ENCODE data around the gene FBXL22. TPM values are rescaled to one million over a fixed set of nuclear protein-coding genes. Genes with fewer than 3 reads are reported as not detected.

Gene FBXL22
- total and polyA plus RNA-seq, 2 experiments from 2014 or later: 0.60 to 1.3 TPM

DNA sequence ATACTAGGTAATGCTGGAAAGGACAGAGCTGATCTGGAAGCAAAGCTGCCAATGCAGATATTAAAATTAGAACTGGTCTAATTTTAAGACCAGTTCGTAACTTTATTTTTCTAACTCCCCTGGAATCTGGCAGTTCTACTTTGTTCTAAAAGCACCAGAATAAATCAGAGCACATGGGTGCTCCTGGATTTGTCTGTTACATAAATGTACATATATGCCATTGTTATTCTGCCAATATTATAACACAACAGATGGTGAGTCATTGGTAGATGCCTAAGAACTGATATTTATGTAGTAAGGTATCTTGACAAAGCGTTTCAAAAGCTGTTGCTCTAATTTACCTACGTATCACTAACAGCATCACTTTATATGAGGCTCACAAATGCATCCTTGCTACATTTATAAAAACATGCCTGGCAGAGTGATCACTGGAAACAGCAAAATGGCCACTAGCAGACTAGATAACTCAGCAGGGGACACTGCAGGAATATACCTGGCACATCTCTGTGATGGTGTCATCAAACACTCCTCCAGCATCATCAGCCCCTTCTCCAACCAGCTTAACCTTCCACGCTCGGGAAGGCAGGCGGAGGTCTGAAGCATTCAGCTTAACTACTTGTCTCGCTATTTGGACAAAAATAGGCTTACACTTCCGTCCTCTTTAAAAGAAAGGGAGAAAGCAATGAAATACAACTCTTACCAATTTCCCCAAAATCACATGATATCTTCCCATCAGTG is 26.2 kb downstream of the FBXL22 start:
- no peak overlapping the region for H3K4me3 ChIP-seq
- no peaks in the 10 kb centered on the region for H3K9me2 ChIP-seq (replicated peaks; ENCODE audit: insufficient read depth)
- H3K27me3 ChIP-seq: no peaks in the 10 kb centered on the region
- no peak overlapping the region for H2AFZ ChIP-seq
- no peak overlapping the region for H3K27ac ChIP-seq
- H3K9me3 ChIP-seq (ENCODE audit: low read depth): no peaks in the 10 kb centered on the region
- TF ChIP-seq CTCF (IDR thresholded peaks at IDR 0.05; ENCODE audit: poor library complexity) (no peak), EZH2 (IDR thresholded peaks at IDR 0.05; ENCODE audit: borderline replicate concordance) (no peak), EZH2phosphoT487 (IDR thresholded peaks at IDR 0.05; ENCODE audit: low read depth, severe bottlenecking, unreplicated experiment) (no peak)
- H3K79me2 ChIP-seq: no peaks in the 10 kb centered on the region
- no peaks in the 10 kb centered on the region for H4K20me1 ChIP-seq (ENCODE audit: insufficient read depth, poor library complexity, severe bottlenecking)
- no peaks in the 10 kb centered on the region for H3K4me1 ChIP-seq (ENCODE audit: insufficient read depth)
- no peak for DNase-seq (ENCODE audit: low spot score)
- 97% methylated on average over 8 of the region's 8 CpGs for WGBS (ENCODE audit: low lambda C conversion rate, missing lambda C conversion rate)
- no peaks in the 10 kb centered on the region for H3K36me3 ChIP-seq (replicated peaks; ENCODE audit: insufficient read depth, low read depth)
- no peak overlapping the region for H3K4me2 ChIP-seq

GRCh38 chr15:63626955-63627354 is 29.8 kb downstream of the FBXL22 start:
- Histone ChIP-seq H2AFZ (no peak overlapping the region), H3K36me3 (replicated peaks; ENCODE audit: insufficient read depth, low read depth) (no peaks in the 10 kb centered on the region), H3K79me2 (no peaks in the 10 kb centered on the region), H4K20me1 (ENCODE audit: insufficient read depth, poor library complexity, severe bottlenecking) (no peaks in the 10 kb centered on the region), H3K9me2 (replicated peaks; ENCODE audit: insufficient read depth) (no peaks in the 10 kb centered on the region), H3K4me1 (ENCODE audit: insufficient read depth) (no peaks in the 10 kb centered on the region), H3K27ac (no peak overlapping the region), H3K4me2 (no peak overlapping the region), H3K9me3 (ENCODE audit: low read depth) (no peaks in the 10 kb centered on the region), H3K27me3 (no peaks in the 10 kb centered on the region), H3K4me3 (no peak overlapping the region)
- 96% methylated on average over 1 of the region's 1 CpG for WGBS (ENCODE audit: low lambda C conversion rate, missing lambda C conversion rate)
- no peak for DNase-seq (ENCODE audit: low spot score)
- no peak for TF ChIP-seq EZH2 (IDR thresholded peaks at IDR 0.05; ENCODE audit: borderline replicate concordance)
- no peak for TF ChIP-seq CTCF (IDR thresholded peaks at IDR 0.05; ENCODE audit: poor library complexity)
- no peak for TF ChIP-seq EZH2phosphoT487 (IDR thresholded peaks at IDR 0.05; ENCODE audit: low read depth, severe bottlenecking, unreplicated experiment)

- no peaks in the 10 kb centered on the region for H3K36me3 ChIP-seq (replicated peaks; ENCODE audit: insufficient read depth, low read depth)
- DNase-seq (ENCODE audit: low spot score): no peak
- TF ChIP-seq EZH2phosphoT487 (IDR thresholded peaks at IDR 0.05; ENCODE audit: low read depth, severe bottlenecking, unreplicated experiment): no peak
- TF ChIP-seq CTCF (IDR thresholded peaks at IDR 0.05; ENCODE audit: poor library complexity): no peak
- TF ChIP-seq EZH2 (IDR thresholded peaks at IDR 0.05; ENCODE audit: borderline replicate concordance): no peak
These were observed 31.1 kb downstream of the FBXL22 start for GRCh38 chr15:63628123-63628822.

More at GRCh38 chr15:63628123-63628822, 31.1 kb downstream of the FBXL22 start:
- Histone ChIP-seq H3K27me3 (no peaks in the 10 kb centered on the region), H3K79me2 (no peaks in the 10 kb centered on the region), H3K9me3 (ENCODE audit: low read depth) (no peaks in the 10 kb centered on the region), H2AFZ (no peak overlapping the region), H3K4me2 (no peak overlapping the region), H3K4me1 (ENCODE audit: insufficient read depth) (no peaks in the 10 kb centered on the region), H4K20me1 (ENCODE audit: insufficient read depth, poor library complexity, severe bottlenecking) (no peaks in the 10 kb centered on the region), H3K9me2 (replicated peaks; ENCODE audit: insufficient read depth) (no peaks in the 10 kb centered on the region), H3K27ac (no peak overlapping the region), H3K4me3 (no peak overlapping the region)
- 98% methylated on average over 13 of the region's 13 CpGs for WGBS (ENCODE audit: low lambda C conversion rate, missing lambda C conversion rate)
